ENCODE data around the gene FCHSD2. TPM values are rescaled to one million over a fixed set of nuclear protein-coding genes. Genes with fewer than 3 reads are reported as not detected.

The FCHSD2 gene
- total RNA-seq, 6 experiments from 2014 or later, result 10.8 to 25.9 (median 17.8) TPM

- H3K4me3 ChIP-seq, result no peak overlapping the region
- H3K4me1 ChIP-seq, result peaks cover 0 to 13% (median 0%) of the 10 kb centered on the region in 4 donors
- TF ChIP-seq POLR2A (IDR thresholded peaks at IDR 0.05) (no peak), CTCF (IDR thresholded peaks at IDR 0.05) (no peak)
- H3K27ac ChIP-seq, result peak overlapping the region in 1 of 3 donors; percentile 35
- H3K9me3 ChIP-seq, result no peaks in the 10 kb centered on the region
- WGBS (ENCODE audit: insufficient coverage, low coverage, low lambda C conversion rate, missing lambda C conversion rate), result 23% methylated on average over 3 of the region's 3 CpGs
- H3K36me3 ChIP-seq, result no peaks in the 10 kb centered on the region
- DNase-seq, result no peak
- intact Hi-C loops (cut with DNase I), result no loop called here
- no peaks in the 10 kb centered on the region for H3K27me3 ChIP-seq
- ATAC-seq, result peak; percentile 58 to 91 (median 85)
Measured at GRCh38 chr11:72856551-72857345, 285.4 kb downstream of the FCHSD2 start.

- peaks cover 0 to 13% (median 0%) of the 10 kb centered on the region in 4 donors for H3K4me1 ChIP-seq
- H3K36me3 ChIP-seq, result no peaks in the 10 kb centered on the region
- intact Hi-C loops (cut with DNase I), result no loop called here
- ATAC-seq (peak; percentile 36 to 75 (median 68)), DNase-seq (no peak)
- 70% methylated on average over 3 of the region's 3 CpGs for WGBS (ENCODE audit: insufficient coverage, low coverage, low lambda C conversion rate, missing lambda C conversion rate)
- H3K9me3 ChIP-seq, result no peaks in the 10 kb centered on the region
- no peak overlapping the region for H3K4me3 ChIP-seq
- H3K27ac ChIP-seq, result no peak overlapping the region
- TF ChIP-seq CTCF (IDR thresholded peaks at IDR 0.05) (no peak), POLR2A (IDR thresholded peaks at IDR 0.05) (no peak)
- no peaks in the 10 kb centered on the region for H3K27me3 ChIP-seq
Measured at GRCh38 chr11:72856065-72856464, 286.1 kb downstream of the FCHSD2 start.

GRCh38 chr11:72851726-72852125 is 290.4 kb downstream of the FCHSD2 start:
- no peak for ATAC-seq
- peaks cover 0 to 12% (median 0%) of the 10 kb centered on the region in 4 donors for H3K4me1 ChIP-seq
- H3K36me3 ChIP-seq, result peaks cover 0 to 8% (median 0%) of the 10 kb centered on the region in 4 donors
- intact Hi-C loops (cut with DNase I), result no loop called here
- 83% methylated on average over 3 of the region's 4 CpGs for WGBS (ENCODE audit: insufficient coverage, low coverage, low lambda C conversion rate, missing lambda C conversion rate)
- no peaks in the 10 kb centered on the region for H3K27me3 ChIP-seq
- TF ChIP-seq CTCF (IDR thresholded peaks at IDR 0.05) (no peak), POLR2A (IDR thresholded peaks at IDR 0.05) (no peak)
- H3K27ac ChIP-seq, result no peak overlapping the region
- no peak for DNase-seq
- H3K4me3 ChIP-seq, result no peak overlapping the region
- no peaks in the 10 kb centered on the region for H3K9me3 ChIP-seq

GRCh38 chr11:72850832-72851231 is 291.3 kb downstream of the FCHSD2 start:
- no peak for TF ChIP-seq CTCF (IDR thresholded peaks at IDR 0.05)
- DNase-seq, result no peak
- ATAC-seq, result no peak
- intact Hi-C loops (cut with DNase I), result no loop called here
- H3K9me3 ChIP-seq, result no peaks in the 10 kb centered on the region
- no peak overlapping the region for H3K4me3 ChIP-seq
- 75% methylated on average over 2 of the region's 3 CpGs for WGBS (ENCODE audit: insufficient coverage, low coverage, low lambda C conversion rate, missing lambda C conversion rate)
- peaks cover 0 to 14% (median 0%) of the 10 kb centered on the region in 4 donors for H3K36me3 ChIP-seq
- H3K27me3 ChIP-seq, result no peaks in the 10 kb centered on the region
- no peak overlapping the region for H3K27ac ChIP-seq
- peaks cover 0 to 3% (median 0%) of the 10 kb centered on the region in 4 donors for H3K4me1 ChIP-seq
